ENCODE measurements around the gene INSYN2B. TPM values are rescaled to one million over a fixed set of nuclear protein-coding genes. Genes with fewer than 3 reads are reported as not detected.
"Not testable (repeated sequence)": the region's sequence is repeated elsewhere in the genome, so short reads cannot be mapped to it uniquely, and the experiment has no call there.

INSYN2B gene
- polyA plus RNA-seq, 1 donor from 2014 or later: not detected

DNA sequence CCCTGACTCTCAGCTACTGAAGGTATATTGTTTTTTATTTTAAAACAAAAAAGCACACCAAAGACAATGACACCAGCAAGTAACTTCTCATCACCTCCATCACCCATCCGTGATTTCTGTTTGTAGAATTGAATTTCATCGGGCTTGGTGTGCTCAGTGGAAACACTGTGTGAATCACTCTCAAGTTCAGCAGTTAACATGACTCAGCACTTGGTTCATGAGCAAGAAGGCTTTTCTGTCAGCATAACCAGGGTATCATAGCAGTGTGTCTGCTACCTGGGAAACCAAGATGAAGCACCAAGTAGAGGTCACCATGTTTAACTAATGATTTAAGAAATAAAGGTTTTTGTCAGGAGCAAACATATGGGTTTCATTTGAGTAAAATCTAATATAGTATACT lies 123.7 kb downstream of the INSYN2B start:
- H3K4me3 Mint-ChIP-seq: no peak overlapping the region
- peaks cover 10 to 13% (median 10%) of the 10 kb centered on the region in 3 donors for H3K4me1 Mint-ChIP-seq
- no peaks in the 10 kb centered on the region for H3K9me3 Mint-ChIP-seq
- H3K36me3 Mint-ChIP-seq: peaks cover 14% of the 10 kb centered on the region
- no peak overlapping the region for H3K27ac Mint-ChIP-seq
- H3K27me3 Mint-ChIP-seq: no peaks in the 10 kb centered on the region

DNA sequence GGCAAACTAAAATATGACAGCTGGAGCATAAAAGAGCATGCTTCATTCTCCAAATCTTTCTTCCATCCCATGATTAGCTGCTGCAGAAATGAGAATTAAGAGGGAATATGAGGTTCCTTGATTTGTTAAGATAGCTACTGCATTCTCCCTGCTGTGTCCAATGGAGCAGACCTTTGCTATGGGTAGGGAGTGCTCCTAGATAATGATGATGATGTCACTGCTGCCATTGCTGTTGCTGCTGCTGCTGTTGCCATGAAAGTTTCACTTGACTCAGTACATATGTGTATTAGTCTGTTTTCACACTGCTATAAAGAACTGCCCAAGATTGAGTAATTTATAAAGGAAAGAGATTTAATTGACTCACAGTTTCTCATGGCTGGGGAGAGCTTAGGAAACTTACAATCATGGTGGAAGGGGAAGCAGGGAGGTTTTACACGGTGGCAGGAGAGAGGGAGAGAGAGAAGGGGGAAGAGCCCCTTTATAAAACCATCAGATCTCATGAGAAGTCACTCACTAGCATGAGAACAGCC lies 128.9 kb downstream of the INSYN2B start:
- Mint-ChIP-seq H3K4me1 (peaks cover 1 to 10% (median 3%) of the 10 kb centered on the region in 3 donors), H3K27me3 (no peaks in the 10 kb centered on the region), H3K9me3 (peaks cover 0 to 16% (median 6%) of the 10 kb centered on the region in 3 donors), H3K36me3 (peaks cover 44% of the 10 kb centered on the region), H3K4me3 (peak overlapping the region in 1 of 4 donors; percentile 20), H3K27ac (no peak overlapping the region)

- peak overlapping the region in 1 of 3 donors; percentile 21 for H3K27ac Mint-ChIP-seq
- no peaks in the 10 kb centered on the region for H3K27me3 Mint-ChIP-seq
- peaks cover 0 to 16% (median 6%) of the 10 kb centered on the region in 3 donors for H3K9me3 Mint-ChIP-seq
These were observed 129.9 kb downstream of the INSYN2B start for GRCh38 chr5:169850409-169850808.

DNA sequence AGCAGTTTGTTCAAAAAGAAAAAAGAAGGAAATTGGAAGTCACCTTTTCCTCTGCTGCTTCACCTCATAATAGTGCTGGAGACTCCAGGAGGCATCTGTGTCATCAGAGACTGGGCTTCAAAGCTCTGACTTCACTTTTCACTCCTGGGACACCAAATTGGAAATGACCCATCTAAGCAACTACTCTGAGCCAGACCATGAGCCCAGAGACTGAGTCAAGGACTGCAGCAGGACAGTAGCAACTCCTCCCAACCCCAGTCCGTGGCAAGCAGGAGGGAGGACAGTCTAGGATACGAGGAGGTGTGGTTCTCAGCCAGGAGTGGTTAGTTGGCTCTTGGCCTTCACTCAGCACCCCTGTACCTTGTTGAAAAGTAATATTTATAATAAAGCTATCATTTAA lies 131.5 kb downstream of the INSYN2B start:
- peaks cover 41% of the 10 kb centered on the region for H3K36me3 Mint-ChIP-seq
- H3K27ac Mint-ChIP-seq: no peak overlapping the region
- H3K4me1 Mint-ChIP-seq: peaks cover 0 to 13% (median 0%) of the 10 kb centered on the region in 3 donors
- no peaks in the 10 kb centered on the region for H3K27me3 Mint-ChIP-seq
- H3K4me3 Mint-ChIP-seq: no peak overlapping the region
- H3K9me3 Mint-ChIP-seq: peaks cover 0 to 16% (median 6%) of the 10 kb centered on the region in 3 donors

More at GRCh38 chr5:169850409-169850808, 129.9 kb downstream of the INSYN2B start:
- Mint-ChIP-seq H3K4me3 (no peak overlapping the region), H3K4me1 (peaks cover 0 to 10% (median 0%) of the 10 kb centered on the region in 3 donors), H3K36me3 (peaks cover 42% of the 10 kb centered on the region)

- peaks cover 0 to 16% (median 6%) of the 10 kb centered on the region in 3 donors for H3K9me3 Mint-ChIP-seq
- H3K36me3 Mint-ChIP-seq: peaks cover 38% of the 10 kb centered on the region
- H3K4me3 Mint-ChIP-seq: no peak overlapping the region
- H3K27ac Mint-ChIP-seq: no peak overlapping the region
- H3K4me1 Mint-ChIP-seq: peaks cover 0 to 11% (median 0%) of the 10 kb centered on the region in 3 donors
- no peaks in the 10 kb centered on the region for H3K27me3 Mint-ChIP-seq
These were observed 132.0 kb downstream of the INSYN2B start for GRCh38 chr5:169848271-169848670.

GRCh38 chr5:169847519-169847918 lies 132.8 kb downstream of the INSYN2B start:
- Mint-ChIP-seq H3K36me3 (peaks cover 36% of the 10 kb centered on the region), H3K27ac (no peak overlapping the region), H3K4me3 (no peak overlapping the region), H3K4me1 (peaks cover 0 to 13% (median 0%) of the 10 kb centered on the region in 3 donors), H3K9me3 (peaks cover 0 to 16% (median 6%) of the 10 kb centered on the region in 3 donors), H3K27me3 (no peaks in the 10 kb centered on the region)

GRCh38 chr5:169842699-169843098 lies 137.6 kb downstream of the INSYN2B start:
- Mint-ChIP-seq H3K27me3 (no peaks in the 10 kb centered on the region), H3K4me3 (no peak overlapping the region), H3K27ac (peak overlapping the region in 1 of 3 donors; percentile 52)

GRCh38 chr5:169840405-169840804 lies 139.9 kb downstream of the INSYN2B start:
- peaks cover 0 to 12% (median 4%) of the 10 kb centered on the region in 3 donors for H3K4me1 Mint-ChIP-seq
- H3K9me3 Mint-ChIP-seq: no peaks in the 10 kb centered on the region
- no peaks in the 10 kb centered on the region for H3K27me3 Mint-ChIP-seq
- no peak overlapping the region for H3K4me3 Mint-ChIP-seq
- H3K27ac Mint-ChIP-seq: peak overlapping the region in 1 of 3 donors; percentile 20
- peaks cover 28% of the 10 kb centered on the region for H3K36me3 Mint-ChIP-seq

More at GRCh38 chr5:169842699-169843098, 137.6 kb downstream of the INSYN2B start:
- Mint-ChIP-seq H3K4me1 (peaks cover 0 to 10% (median 4%) of the 10 kb centered on the region in 3 donors), H3K9me3 (peaks cover 0 to 3% (median 1%) of the 10 kb centered on the region in 3 donors), H3K36me3 (peaks cover 33% of the 10 kb centered on the region)

- H3K27ac Mint-ChIP-seq: peak overlapping the region in 2 of 3 donors; percentile 7 to 55
- H3K36me3 Mint-ChIP-seq: peaks cover 31% of the 10 kb centered on the region
- H3K27me3 Mint-ChIP-seq: no peaks in the 10 kb centered on the region
These were observed 141.6 kb downstream of the INSYN2B start for GRCh38 chr5:169838688-169839087.

DNA sequence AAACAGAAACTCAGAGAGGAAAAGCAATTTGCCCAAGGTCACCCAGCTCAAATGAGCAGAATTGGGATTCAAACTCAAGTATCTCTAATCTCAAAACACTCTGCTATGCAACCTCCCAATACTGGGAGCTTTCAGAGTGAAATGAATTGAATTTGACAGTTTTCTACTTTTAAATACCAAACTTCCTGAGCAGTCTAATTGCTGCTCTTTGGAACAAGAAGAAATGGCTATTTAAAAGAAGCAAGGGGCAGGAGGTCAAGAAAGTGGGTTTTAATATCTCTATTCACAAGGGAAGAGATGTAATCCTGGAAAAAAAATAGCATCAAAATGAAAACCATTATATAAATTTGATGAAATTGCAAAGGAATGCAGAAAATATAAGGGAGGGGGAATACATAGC lies 142.6 kb downstream of the INSYN2B start:
- Mint-ChIP-seq H3K27ac (no peak overlapping the region), H3K4me3 (no peak overlapping the region), H3K4me1 (peaks cover 4 to 11% (median 4%) of the 10 kb centered on the region in 3 donors), H3K36me3 (peaks cover 29% of the 10 kb centered on the region), H3K9me3 (no peaks in the 10 kb centered on the region), H3K27me3 (no peaks in the 10 kb centered on the region)

More at GRCh38 chr5:169838688-169839087, 141.6 kb downstream of the INSYN2B start:
- Mint-ChIP-seq H3K4me1 (peaks cover 3 to 15% (median 4%) of the 10 kb centered on the region in 3 donors), H3K9me3 (no peaks in the 10 kb centered on the region), H3K4me3 (no peak overlapping the region)

DNA sequence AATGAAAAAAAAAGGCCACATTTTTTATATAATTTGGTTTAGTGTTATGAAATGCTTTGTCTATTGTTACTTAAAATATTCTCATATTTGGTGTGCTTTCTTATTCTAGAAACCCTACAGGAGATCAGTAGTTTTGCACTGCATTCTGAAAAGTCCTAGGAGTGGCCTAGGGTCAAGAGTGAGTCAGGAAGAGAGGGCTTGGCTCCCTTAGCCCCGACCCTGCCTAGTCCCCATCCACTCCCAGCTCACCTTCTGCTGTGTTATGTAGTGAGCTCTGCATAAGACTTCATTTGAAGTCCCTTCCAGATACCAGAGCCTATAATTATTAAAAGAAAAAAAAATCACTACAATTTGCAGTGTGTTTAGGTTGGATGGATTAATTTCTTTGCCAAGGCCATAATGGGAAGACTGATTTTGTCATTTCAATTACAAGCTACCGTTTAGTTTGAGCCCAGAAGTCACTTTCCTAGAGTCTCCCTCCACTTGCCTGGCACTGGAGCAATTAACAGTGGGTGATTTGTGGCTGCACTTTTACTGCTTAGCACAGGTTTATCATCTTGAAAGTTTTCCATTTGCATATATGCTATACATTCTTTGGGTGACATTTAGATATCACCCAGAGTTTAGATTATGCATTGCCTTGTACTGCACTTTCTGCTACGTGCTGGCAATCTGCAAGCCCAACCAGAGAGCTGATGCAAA lies 143.3 kb downstream of the INSYN2B start:
- peak overlapping the region in 1 of 3 donors; percentile 18 for H3K27ac Mint-ChIP-seq
- peaks cover 26% of the 10 kb centered on the region for H3K36me3 Mint-ChIP-seq
- no peaks in the 10 kb centered on the region for H3K9me3 Mint-ChIP-seq
- no peaks in the 10 kb centered on the region for H3K27me3 Mint-ChIP-seq
- peaks cover 4 to 10% (median 4%) of the 10 kb centered on the region in 3 donors for H3K4me1 Mint-ChIP-seq
- H3K4me3 Mint-ChIP-seq: no peak overlapping the region

DNA sequence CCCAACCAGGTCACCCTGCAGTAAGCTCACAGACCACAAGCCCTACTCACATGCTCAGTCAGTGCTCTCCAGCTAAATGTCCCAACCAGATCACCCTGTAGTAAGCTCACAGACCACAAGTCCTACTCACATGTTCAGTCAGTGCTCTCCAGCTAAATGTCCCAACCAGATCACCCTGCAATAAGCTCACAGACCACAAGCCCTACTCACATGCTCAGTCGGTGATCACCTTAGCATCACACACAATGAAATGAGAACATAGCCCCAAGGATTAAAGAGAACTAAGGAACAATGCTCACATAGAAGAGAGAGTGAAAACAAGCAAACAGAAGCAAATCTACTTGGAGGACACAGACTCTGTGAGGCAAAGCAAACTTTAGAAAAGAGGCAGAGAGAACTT lies 145.8 kb downstream of the INSYN2B start:
- not testable (repeated sequence) for H3K9me3 Mint-ChIP-seq, H3K4me3 Mint-ChIP-seq, H3K27me3 Mint-ChIP-seq
- Mint-ChIP-seq H3K36me3 (peaks cover 15% of the 10 kb centered on the region), H3K27ac (peak overlapping the region in 1 of 3 donors; percentile 83), H3K4me1 (peaks cover under 1 to 12% (median 4%) of the 10 kb centered on the region in 3 donors)

DNA sequence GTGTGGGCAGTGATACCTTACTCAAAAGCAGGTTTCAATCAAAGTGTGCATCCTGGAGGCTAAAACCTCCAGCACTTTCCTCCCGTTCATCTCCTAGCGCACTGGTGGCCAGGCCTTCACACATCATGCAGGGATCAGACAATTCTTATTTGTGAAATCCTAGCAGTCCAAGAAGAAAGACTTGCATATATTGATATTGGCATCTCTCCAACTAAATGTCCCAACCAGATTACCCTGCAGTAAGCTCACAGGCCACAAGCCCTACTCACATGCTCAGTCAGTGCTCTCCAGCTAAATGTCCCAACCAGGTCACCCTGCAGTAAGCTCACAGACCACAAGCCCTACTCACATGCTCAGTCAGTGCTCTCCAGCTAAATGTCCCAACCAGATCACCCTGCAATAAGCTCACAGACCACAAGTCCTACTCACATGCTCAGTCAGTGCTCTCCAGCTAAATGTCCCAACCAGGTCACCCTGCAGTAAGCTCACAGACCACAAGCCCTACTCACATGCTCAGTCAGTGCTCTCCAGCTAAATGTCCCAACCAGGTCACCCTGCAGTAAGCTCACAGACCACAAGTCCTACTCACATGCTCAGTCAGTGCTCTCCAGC lies 146.5 kb downstream of the INSYN2B start:
- not testable (repeated sequence) for H3K27ac Mint-ChIP-seq, H3K9me3 Mint-ChIP-seq, H3K27me3 Mint-ChIP-seq
- Mint-ChIP-seq H3K4me1 (peaks cover 0 to 12% (median 4%) of the 10 kb centered on the region in 3 donors), H3K4me3 (peak overlapping the region in 1 of 4 donors; percentile 17), H3K36me3 (peaks cover 15% of the 10 kb centered on the region)

- Mint-ChIP-seq H3K27me3 (no peaks in the 10 kb centered on the region), H3K36me3 (peaks cover 12% of the 10 kb centered on the region), H3K4me3 (no peak overlapping the region), H3K4me1 (peaks cover 0 to 16% (median 4%) of the 10 kb centered on the region in 3 donors), H3K27ac (no peak overlapping the region), H3K9me3 (no peaks in the 10 kb centered on the region)
These were observed 147.4 kb downstream of the INSYN2B start for GRCh38 chr5:169832845-169833244.

DNA sequence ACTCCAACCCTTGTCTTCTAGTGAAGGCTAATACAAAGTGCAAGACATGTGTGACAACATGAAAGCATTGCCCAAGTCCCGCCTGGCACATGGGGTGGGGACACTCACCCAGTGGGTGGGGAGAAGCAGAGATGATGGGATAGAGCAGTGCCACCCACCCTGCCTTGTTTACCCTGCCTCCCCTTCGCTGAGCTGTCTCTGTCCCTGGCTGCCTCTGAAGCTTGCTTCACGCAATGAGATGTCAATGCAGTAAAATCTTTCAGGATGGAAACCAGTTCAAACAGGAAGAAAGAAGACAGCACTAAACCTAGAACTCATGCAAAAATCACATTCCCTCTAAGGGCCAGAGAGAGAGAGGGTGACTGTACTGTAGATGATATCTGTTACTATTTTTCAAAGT lies 148.0 kb downstream of the INSYN2B start:
- no peak overlapping the region for H3K27ac Mint-ChIP-seq

More for the DNA sequence above, 148.0 kb downstream of the INSYN2B start:
- Mint-ChIP-seq H3K9me3 (no peaks in the 10 kb centered on the region), H3K36me3 (peaks cover 13% of the 10 kb centered on the region), H3K4me1 (peaks cover 0 to 16% (median 4%) of the 10 kb centered on the region in 3 donors), H3K27me3 (no peaks in the 10 kb centered on the region), H3K4me3 (no peak overlapping the region)
